HPDE6-E6E7 (cell line): ENCODE measurements around the gene POLD2.

Experiments
- DNase-seq: peaks from one replicate; pipeline ENCODE4 v3.0.0; 2011; ENCODE audit warnings: missing footprints; ENCODE audit errors: extremely low spot score

Gene POLD2

GRCh38 chr7:44082541-44083207 lies 40.7 kb downstream of the POLD2 start:
- DNase-seq, result peak; percentile 93

DNA sequence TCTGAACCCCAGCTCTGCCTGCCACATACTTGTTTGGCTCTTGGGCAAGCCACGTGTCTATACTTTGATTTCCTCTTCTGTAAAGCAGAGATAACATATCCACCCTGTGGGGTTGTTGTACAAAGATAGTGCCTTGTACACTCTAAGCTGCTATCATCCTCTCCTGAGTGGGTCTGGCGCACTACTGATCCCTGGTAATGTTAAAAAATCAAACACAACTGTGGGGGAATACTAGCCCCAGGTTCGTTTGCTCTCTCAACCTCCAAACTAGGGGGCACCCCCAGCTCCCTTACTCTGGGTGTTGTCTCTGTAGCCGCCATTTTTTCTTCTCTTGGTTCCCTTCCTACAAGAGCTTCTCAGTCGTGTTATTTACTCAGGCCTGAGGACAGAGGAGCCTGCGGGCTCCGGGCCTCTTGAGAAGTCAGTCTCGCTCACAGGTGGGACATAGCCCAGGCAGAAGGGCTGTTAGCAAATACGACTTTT lies 42.0 kb downstream of the POLD2 start:
- DNase-seq, result no peak

- no peak for DNase-seq
Measured at GRCh38 chr7:44080686-44081265, 42.6 kb downstream of the POLD2 start.

DNA sequence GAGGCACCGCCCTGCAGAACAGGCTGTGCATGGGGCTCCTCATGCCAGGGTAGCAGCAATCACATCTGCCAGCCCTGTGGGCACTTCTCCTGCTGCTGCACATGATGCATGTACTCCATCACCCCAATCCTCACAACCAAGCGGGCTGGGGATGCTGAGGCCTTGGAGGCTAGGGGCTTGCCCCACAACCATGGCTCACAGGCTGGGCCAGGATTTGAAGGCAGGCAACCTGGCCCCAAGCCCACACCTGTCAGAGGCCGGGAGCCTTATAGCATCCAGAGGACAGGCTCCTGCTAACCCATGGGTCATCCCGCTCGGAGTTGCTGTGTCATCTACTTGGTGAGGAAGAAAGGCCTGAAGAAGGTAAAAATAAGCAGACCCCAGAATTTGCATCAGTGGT lies 43.2 kb downstream of the POLD2 start:
- no peak for DNase-seq

DNA sequence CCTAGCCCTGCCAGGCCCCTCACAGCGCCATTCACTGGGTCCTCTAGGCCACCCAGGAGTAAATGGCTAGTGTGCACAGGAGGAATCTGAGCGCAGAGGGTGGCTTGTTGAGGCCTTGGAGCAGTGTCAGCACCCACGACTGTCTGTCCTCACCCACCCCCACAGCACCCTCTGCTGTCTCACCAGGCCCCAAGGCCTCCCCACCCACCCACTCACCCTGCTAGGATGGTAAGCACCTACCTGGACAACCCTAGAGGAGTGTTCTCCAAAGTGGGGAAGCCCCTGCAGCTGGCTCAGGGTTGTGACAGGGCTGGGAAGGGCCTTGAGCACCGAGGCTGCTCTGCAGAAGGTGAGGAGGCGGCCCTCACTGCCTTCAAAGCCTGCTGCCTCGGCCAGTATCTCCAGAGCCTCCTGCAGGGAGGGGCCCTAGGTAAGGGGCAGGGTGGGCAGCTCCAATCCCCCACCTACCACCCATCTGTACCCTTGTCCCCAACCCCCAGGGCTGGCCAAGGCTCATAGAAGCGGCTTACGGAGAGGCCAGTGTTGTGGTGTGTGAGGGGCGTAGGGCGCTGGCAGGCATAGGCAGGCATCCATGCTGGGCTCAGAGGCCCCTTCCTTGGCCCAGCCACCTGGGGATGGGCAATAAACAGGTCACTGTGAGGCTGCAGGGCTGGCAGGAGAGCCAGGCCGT lies 43.9 kb downstream of the POLD2 start:
- no peak for DNase-seq

DNA sequence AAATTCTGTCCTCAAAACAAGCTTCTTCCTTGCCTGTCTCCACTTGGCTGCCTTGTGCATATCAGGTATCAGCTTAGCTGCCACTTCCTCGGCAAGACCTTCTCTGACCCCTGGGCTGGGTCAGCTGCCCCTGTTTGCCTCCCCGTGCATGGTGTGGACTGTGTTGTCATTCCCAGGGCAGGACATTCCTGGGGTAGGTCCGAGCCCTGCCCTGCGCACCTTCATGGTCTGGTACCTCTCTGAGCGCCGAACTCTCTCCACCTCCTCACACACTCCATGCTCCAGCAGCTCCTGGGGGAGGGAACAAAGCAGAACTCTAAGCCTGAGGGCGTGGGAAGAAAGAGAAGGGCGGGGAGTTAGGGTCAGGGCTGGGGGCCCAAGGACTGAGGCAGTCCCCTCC lies 44.8 kb downstream of the POLD2 start:
- no peak for DNase-seq

- no peak for DNase-seq
Measured at GRCh38 chr7:44077681-44078091, 45.7 kb downstream of the POLD2 start.

DNA sequence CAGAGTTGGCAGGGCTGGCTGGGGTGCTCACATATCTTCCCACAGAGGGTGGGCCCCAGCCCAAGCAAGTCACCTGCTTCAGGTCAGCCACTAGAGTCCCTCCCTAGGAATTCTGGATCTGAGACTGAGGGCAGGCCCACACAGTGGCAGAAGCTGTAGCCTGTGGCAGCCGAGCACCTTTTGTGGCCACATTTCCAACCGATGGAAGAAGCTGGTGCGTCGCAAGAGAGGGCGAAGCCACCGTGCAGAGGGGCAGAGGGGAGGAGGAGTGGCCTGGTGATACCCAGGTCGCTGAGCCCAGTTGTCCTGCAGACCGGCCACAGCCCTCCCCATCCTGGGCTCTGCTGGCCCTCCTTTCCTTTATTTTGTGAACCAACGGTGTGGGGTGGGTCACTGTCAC lies 46.3 kb downstream of the POLD2 start:
- DNase-seq, result no peak

DNA sequence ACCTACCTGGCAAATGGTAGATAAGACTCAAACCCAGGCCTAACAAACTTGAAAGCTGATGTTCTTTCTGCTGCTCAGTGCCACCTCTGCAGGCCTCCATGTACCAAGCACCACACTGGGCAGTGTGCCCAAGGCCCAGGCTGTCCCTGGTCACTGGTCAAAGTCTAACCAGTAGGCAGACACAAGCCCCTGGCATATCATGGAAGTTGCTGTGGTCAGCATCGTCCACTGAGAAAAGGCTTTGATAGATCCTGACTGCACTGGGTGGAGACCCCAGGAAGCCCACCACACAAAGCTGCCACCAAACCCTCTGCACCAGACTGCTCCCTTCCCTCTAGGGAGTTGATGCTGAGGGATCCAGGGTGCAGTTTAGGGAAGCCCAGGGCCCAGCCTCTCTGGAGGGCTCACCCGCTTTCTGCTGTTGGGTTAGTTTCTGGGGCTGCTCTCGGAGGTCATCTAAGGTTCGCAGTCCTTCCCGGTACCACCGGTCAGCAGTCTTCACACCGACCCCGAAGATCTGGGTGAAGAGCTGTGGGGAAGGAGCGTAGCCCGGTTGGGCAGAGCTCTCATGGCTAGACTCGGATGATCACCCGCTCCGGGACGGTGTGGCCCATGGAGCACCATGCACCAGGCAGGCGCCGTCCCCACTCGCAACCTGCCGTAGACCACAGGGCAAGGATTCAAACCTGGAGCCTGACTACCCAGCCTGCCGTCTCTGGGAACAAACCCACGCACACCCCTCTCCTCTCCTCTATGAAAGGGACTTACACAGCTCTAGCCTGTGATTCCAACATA lies 47.0 kb downstream of the POLD2 start:
- DNase-seq, result no peak

- no peak for DNase-seq
Measured at GRCh38 chr7:44075296-44076075, 47.9 kb downstream of the POLD2 start.

- no peak for DNase-seq
Measured at GRCh38 chr7:44074349-44074695, 49.0 kb downstream of the POLD2 start.

DNA sequence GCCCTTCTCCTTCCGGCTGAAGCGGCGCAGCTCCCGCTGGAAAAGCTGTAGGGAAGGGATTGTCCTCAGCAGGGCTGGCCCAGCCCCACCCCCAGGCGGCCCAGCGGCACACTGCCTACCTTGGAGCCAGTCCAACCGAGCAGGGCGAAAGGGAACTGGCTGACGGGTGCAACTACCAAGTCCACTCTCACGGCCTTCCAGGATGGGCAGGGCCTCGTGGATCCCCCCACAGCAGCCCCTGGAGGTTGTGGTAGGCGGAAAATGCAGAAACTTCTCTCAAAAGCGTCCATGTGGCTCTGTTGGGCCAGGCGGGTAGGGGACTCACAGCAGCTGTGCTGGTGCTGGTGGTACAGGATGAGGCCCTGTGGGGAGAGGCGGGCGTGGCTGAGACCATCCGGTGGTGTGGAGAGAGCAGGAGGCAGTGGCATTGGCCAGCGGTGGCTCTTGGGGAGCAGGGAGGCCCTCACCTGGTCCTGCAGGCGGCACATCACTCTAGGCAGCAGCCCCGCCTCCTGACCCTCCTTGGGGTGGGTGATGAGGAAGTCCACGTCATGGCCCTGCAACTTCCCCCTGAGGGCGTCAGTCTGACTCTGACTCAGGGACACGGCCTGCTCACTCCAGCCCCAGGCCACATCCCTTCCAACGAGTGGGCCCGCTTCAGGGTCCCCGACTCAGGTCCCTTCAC lies 49.5 kb downstream of the POLD2 start:
- DNase-seq, result peak; percentile 85

- DNase-seq, result peak; percentile 72
Measured at GRCh38 chr7:44072364-44073231, 50.8 kb downstream of the POLD2 start.

GRCh38 chr7:44071726-44072363 lies 51.5 kb downstream of the POLD2 start:
- DNase-seq, result no peak

GRCh38 chr7:44068054-44068453 lies 55.3 kb downstream of the POLD2 start:
- no peak for DNase-seq

GRCh38 chr7:44067064-44067951 lies 56.0 kb downstream of the POLD2 start:
- no peak for DNase-seq

GRCh38 chr7:44066494-44067063 lies 56.8 kb downstream of the POLD2 start:
- DNase-seq, result no peak

DNA sequence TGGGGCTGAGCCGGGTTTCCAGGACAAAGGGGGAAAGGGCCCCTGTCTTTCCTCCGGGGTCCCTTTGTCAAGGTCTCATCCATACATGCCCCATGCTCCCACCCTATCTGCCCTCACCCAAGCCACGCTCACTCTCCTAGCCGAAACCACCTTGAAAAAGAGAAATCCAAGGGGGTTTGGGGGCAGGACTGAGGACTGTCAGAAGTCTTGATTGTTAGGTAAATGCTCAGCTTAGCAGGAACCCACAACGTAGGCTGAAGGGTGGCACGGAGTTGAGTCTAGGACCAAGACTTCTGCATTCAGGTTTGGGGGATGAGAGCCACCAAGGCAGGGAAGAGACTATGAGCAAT lies 57.3 kb downstream of the POLD2 start:
- DNase-seq, result no peak
